Esophagus muscularis mucosa (tissue), 4 donors: ENCODE results near the gene CCR1. TPM values are rescaled to one million over a fixed set of nuclear protein-coding genes. Genes with fewer than 3 reads are reported as not detected.

Experiments
- DNase-seq: peaks from one replicate; pipeline ENCODE4 v3.0.0-alpha.2; 2017; ENCODE audit errors: extremely low spot score
- H3K27ac ChIP-seq, 4 donors: fragments of 200-600 bp; sonication (generic); replicated peaks in 1 of 4; 1 replicate in 3 of 4; 2 replicates in 1 of 4; pipeline ENCODE4 v1.5.1; 2016 to 2019; ENCODE audit warnings: mild to moderate bottlenecking in 1 of 4
- H3K27me3 ChIP-seq, 4 donors: fragments of 200-600 bp; sonication (generic); one replicate each; pipeline versions ENCODE4 v1.5.1 to v1.6.0; 2016 to 2019
- H3K36me3 ChIP-seq, 4 donors: fragments of 200-600 bp; sonication (generic); one replicate each; pipeline ENCODE4 v1.5.1; 2016 to 2019
- H3K4me1 ChIP-seq, 4 donors: fragments of 200-600 bp; sonication (generic); one replicate each; pipeline ENCODE4 v1.5.1; 2016 to 2019
- H3K4me3 ChIP-seq, 4 donors: fragments of 200-600 bp; sonication (generic); 1 replicate in 2 of 4; 2 replicates in 2 of 4; pipeline ENCODE4 v1.5.1; 2016 to 2019; ENCODE audit warnings: mild to moderate bottlenecking in 4 of 4, moderate library complexity in 1 of 4
- H3K9me3 ChIP-seq, 4 donors: fragments of 200-600 bp; sonication (generic); 1 replicate in 3 of 4; 2 replicates in 1 of 4; pipeline ENCODE4 v1.5.1; 2016 to 2019
- EP300 ChIP-seq: sonication (generic); formaldehyde crosslinking; IDR thresholded peaks from one replicate; pipeline ENCODE4 v1.6.1; 2017; ENCODE audit warnings: antibody characterized with exemption
- POLR2A ChIP-seq: fragments of 450-650 bp; IDR thresholded peaks from one replicate; pipeline ENCODE4 v1.6.1; 2017; ENCODE audit warnings: antibody characterized with exemption, moderate library complexity, mild to moderate bottlenecking, low read depth
- POLR2AphosphoS5 ChIP-seq, 2 donors: sonication (generic); formaldehyde crosslinking; IDR thresholded peaks; one replicate each; pipeline ENCODE4 v1.6.1; 2017; ENCODE audit warnings: antibody characterized with exemption in 2 of 2
- whole genome bisulfite sequencing: methylation state at CpG from one replicate; pipeline ENCODE4 v1.1.5; 2018; 5-methylcytosine and 5-hydroxymethylcytosine counted together
- intact Hi-C: fragments of 100-400 bp; cut with DNase I; formaldehyde crosslinking; loops from one replicate; pipeline ENCODE4 v1.15.1; 2023
- total RNA-seq, 4 donors: library from RNA; depleted of rRNA; stranded (reverse); fragments of >200 nt; gene quantifications; one replicate each; pipeline versions ENCODE4 v1.1.0 to v1.2.1, GENCODE V29; 2016
- TF ChIP-seq, protein P1 (sequence below), 3 experiments: fragments of 200-600 bp in 2 of 3; fragments of 450-650 bp in 1 of 3; sonication (generic) in 2 of 3; IDR thresholded peaks; one replicate each; pipeline ENCODE4 v1.5.1; 2017 to 2019; ENCODE audit warnings: antibody characterized with exemption in 3 of 3, mild to moderate bottlenecking in 2 of 3, moderate library complexity in 1 of 3

CCR1 gene
- total RNA-seq, 4 donors from 2014 or later: 5.3 to 42.1 (median 6.5) TPM

DNA sequence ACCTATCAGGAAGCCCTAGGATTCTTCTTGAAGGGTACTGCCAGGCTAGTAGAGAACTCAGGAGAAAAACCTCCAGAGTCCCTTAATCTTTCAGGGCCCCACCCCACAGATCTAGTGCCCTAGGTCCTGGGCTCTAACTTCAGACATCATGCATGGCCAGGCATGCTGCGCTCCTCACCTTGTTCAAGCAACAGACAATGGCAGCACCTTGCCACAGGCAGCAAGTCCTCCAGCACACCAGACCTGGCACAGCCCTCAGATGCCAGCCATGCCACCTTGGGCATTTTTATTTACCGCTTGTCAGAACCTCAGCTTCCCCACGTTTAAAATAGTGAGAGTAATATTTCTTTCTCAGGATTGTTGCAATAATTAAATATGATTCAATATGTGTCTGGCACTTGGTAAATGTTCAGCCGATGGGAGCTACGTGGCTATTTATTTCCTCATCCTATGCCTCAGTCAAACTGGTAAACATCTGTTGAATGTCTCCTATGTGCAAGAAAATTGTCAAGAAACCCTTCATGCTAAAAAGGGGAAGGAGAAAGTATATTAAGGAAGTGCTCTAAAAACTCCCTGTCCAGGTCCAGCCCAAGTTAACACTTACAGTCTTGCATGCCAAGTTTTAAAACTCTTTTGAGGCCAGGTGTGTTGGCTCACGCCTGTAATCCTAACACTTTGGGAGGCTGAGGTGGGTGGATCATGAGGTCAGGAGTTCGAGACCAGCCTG is 14.5 kb upstream of the CCR1 start:
- WGBS: 38% methylated on average over 7 of the region's 7 CpGs

DNA sequence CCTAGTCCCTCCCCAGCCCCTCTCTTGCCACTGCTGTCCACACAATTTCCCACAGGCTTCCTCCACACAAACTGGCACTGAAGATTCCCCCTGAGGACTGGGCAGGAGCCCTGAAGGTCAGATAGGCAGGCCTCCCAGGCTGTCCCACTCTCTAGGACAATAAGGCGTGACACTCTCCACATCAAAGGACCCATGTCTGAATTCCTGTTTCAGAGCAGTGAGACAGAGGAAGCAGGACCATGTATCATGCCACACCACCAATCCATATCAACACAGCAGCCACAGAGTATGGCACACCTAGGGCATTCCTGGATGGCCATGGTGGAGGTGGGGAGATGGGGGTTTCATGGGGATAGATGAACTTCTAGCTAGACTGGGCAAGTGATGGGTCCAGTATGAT is 13.8 kb upstream of the CCR1 start:
- Histone ChIP-seq H3K36me3 (no peaks in the 10 kb centered on the region), H3K27ac (no peak overlapping the region), H3K4me1 (peaks cover 0 to 4% (median 0%) of the 10 kb centered on the region in 4 donors), H3K27me3 (peaks cover 0 to 10% (median 0%) of the 10 kb centered on the region in 4 donors), H3K9me3 (peaks cover 0 to 12% (median 2%) of the 10 kb centered on the region in 4 donors), H3K4me3 (no peak overlapping the region)
- peak; percentile 70 for DNase-seq
- WGBS: 92% methylated on average over 1 of the region's 1 CpG
- intact Hi-C loops: no loop called here
- TF ChIP-seq POLR2AphosphoS5 (IDR thresholded peaks at IDR 0.05): no peak
- TF ChIP-seq, protein P1, sequence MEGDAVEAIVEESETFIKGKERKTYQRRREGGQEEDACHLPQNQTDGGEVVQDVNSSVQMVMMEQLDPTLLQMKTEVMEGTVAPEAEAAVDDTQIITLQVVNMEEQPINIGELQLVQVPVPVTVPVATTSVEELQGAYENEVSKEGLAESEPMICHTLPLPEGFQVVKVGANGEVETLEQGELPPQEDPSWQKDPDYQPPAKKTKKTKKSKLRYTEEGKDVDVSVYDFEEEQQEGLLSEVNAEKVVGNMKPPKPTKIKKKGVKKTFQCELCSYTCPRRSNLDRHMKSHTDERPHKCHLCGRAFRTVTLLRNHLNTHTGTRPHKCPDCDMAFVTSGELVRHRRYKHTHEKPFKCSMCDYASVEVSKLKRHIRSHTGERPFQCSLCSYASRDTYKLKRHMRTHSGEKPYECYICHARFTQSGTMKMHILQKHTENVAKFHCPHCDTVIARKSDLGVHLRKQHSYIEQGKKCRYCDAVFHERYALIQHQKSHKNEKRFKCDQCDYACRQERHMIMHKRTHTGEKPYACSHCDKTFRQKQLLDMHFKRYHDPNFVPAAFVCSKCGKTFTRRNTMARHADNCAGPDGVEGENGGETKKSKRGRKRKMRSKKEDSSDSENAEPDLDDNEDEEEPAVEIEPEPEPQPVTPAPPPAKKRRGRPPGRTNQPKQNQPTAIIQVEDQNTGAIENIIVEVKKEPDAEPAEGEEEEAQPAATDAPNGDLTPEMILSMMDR (IDR thresholded peaks at IDR 0.05): no peak
- no peak for TF ChIP-seq EP300
- TF ChIP-seq POLR2A: no peak

More for the DNA sequence above, 14.5 kb upstream of the CCR1 start:
- Histone ChIP-seq H3K27ac (no peak overlapping the region), H3K4me3 (no peak overlapping the region), H3K27me3 (peaks cover 0 to 10% (median 0%) of the 10 kb centered on the region in 4 donors), H3K9me3 (peaks cover 0 to 13% (median 2%) of the 10 kb centered on the region in 4 donors), H3K4me1 (peaks cover 0 to 4% (median 0%) of the 10 kb centered on the region in 4 donors), H3K36me3 (no peaks in the 10 kb centered on the region)
- peak; percentile 78 for DNase-seq
- intact Hi-C loops: no loop called here
- TF ChIP-seq, protein P1 (IDR thresholded peaks at IDR 0.05): no peak
- no peak for TF ChIP-seq POLR2A
- no peak for TF ChIP-seq POLR2AphosphoS5 (IDR thresholded peaks at IDR 0.05)
- no peak for TF ChIP-seq EP300

DNA sequence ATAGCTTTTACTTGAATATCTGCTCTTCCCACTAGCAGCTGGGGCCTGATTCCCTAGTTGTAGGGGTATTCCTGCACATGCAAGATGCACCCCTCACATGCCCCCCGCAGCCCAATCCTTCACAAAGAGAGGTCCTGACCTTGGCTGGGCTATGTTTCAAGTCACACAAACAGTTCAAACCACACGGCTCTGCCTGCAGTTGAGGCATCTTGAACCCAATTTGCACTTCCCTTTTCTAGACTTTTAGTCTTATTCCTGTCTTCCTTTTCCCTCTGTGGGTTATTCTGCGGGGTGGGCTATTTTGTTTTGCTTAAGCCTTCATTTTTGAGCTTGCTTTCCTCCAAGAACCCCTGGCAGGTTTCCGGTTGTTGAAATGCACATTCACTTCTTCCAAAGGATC is 13.3 kb upstream of the CCR1 start:
- Histone ChIP-seq H3K36me3 (no peaks in the 10 kb centered on the region), H3K4me1 (peaks cover 0 to 4% (median 0%) of the 10 kb centered on the region in 4 donors), H3K27me3 (peaks cover 0 to 10% (median 0%) of the 10 kb centered on the region in 4 donors), H3K27ac (no peak overlapping the region), H3K9me3 (peaks cover 0 to 7% (median under 1%) of the 10 kb centered on the region in 4 donors), H3K4me3 (no peak overlapping the region)
- DNase-seq: peak; percentile 91
- intact Hi-C loops: no loop called here
- no peak for TF ChIP-seq POLR2AphosphoS5 (IDR thresholded peaks at IDR 0.05)
- no peak for TF ChIP-seq POLR2A
- no peak for TF ChIP-seq EP300
- TF ChIP-seq, protein P1 (IDR thresholded peaks at IDR 0.05): no peak
- WGBS: 38% methylated on average over 4 of the region's 4 CpGs

DNA sequence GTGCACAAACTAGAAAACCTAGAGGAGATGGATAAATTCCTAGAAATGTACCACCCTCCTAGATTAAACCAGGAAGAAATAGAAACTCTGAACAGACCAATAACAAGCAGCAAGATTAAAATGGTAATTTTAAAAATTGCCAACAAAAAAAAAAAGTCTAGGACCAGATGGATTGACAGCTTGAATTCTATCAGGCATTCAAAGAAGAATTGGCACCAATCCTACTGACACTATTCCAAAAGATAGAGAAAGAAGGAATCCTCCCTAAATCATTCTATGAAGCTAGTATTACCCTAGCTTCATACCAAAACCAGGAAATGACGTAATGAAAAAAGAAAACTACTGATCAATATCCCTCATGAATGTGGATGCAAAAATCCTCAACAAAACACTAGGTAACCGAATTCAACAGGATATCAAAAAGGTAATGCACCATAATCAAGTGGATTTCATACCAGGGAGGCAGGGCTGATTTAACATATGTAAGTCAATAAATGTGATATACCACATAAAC is 10.1 kb upstream of the CCR1 start:
- Histone ChIP-seq H3K4me3 (no peak overlapping the region), H3K36me3 (no peaks in the 10 kb centered on the region), H3K9me3 (peaks cover 0 to 3% (median 0%) of the 10 kb centered on the region in 4 donors), H3K27me3 (peaks cover 0 to 22% (median 0%) of the 10 kb centered on the region in 4 donors), H3K27ac (no peak overlapping the region), H3K4me1 (peaks cover 0 to 4% (median 0%) of the 10 kb centered on the region in 4 donors)
- intact Hi-C loops: loop anchor here (10.0 kb wide), 1 partner anchor 157 kb away; the partner anchor contains the start of gene CCR5
- 78% methylated on average over 2 of the region's 2 CpGs for whole genome bisulfite sequencing
- no peak for DNase-seq
- TF ChIP-seq POLR2A (no peak), EP300 (no peak), POLR2AphosphoS5 (IDR thresholded peaks at IDR 0.05) (no peak)
- TF ChIP-seq, protein P1 (IDR thresholded peaks at IDR 0.05): no peak
